K562 (cell line): Measurements from ENCODE around the gene RUFY2. TPM values are rescaled to one million over a fixed set of nuclear protein-coding genes. Genes with fewer than 3 reads are reported as not detected.
A peak's percentile ranks its signal among the peaks of the same experiment; 100 is the strongest.

Experiments used
- ADNP ChIP-seq: fragments of 200-800 bp; sonication (Bioruptor generic); IDR thresholded peaks from 2 replicates; pipeline ENCODE4 v1.6.1; 2016; ENCODE audit warnings: missing genetic modification characterization, missing compliant biosample characterization
- ARID1B ChIP-seq: fragments of 450-650 bp; IDR thresholded peaks from 2 replicates; pipeline ENCODE4 v1.6.1; 2016; ENCODE audit warnings: antibody characterized with exemption, mild to moderate bottlenecking, inconsistent platforms
- ATF1 ChIP-seq, 2 experiments: fragments of 450-650 bp in 1 of 2; IDR thresholded peaks; 2 replicates each; pipeline ENCODE4 v1.6.1; 2016; ENCODE audit warnings: missing compliant biosample characterization in 1 of 2, missing genetic modification characterization in 1 of 2
- BRD4 ChIP-seq: fragments of 200-600 bp; sonication (generic); IDR thresholded peaks from 2 replicates; pipeline ENCODE4 v1.6.1; 2017; ENCODE audit warnings: inconsistent platforms
- CAMTA2 ChIP-seq: fragments of 250-450 bp; sonication (Bioruptor Pico); conservative IDR thresholded peaks from 2 replicates; pipeline ENCODE4 v1.5.1; 2022
- DIDO1 ChIP-seq: fragments of 450-650 bp; IDR thresholded peaks from 2 replicates; pipeline ENCODE4 v1.6.1; 2016; ENCODE audit warnings: low read depth, missing biosample characterization, missing genetic modification characterization
- DMBX1 ChIP-seq: fragments of 250-450 bp; sonication (Bioruptor Pico); IDR thresholded peaks from 2 replicates; pipeline ENCODE4 v1.8.0; 2022; ENCODE audit warnings: inconsistent platforms, mild to moderate bottlenecking, moderate library complexity, borderline replicate concordance
- EP300 ChIP-seq: IDR thresholded peaks from 2 replicates; pipeline ENCODE4 v1.6.1; 2012; ENCODE audit warnings: low read length, improper control_type of control experiment
- FOXK1 ChIP-seq: sonication (generic); formaldehyde crosslinking; IDR thresholded peaks from 2 replicates; pipeline ENCODE4 v1.8.0; 2022; ENCODE audit warnings: missing genetic modification reagents, mild to moderate bottlenecking, borderline replicate concordance
- HDAC6 ChIP-seq: IDR thresholded peaks from 2 replicates; pipeline ENCODE4 v1.6.1; 2012; ENCODE audit warnings: low read depth, mild to moderate bottlenecking, control low read depth, inconsistent platforms, low read length, moderate library complexity
- KDM5B ChIP-seq: fragments of 200-600 bp; sonication (generic); IDR thresholded peaks from 2 replicates; pipeline ENCODE4 v1.6.1; 2012; ENCODE audit warnings: low read depth, mild to moderate bottlenecking, moderate library complexity, low read length, control low read depth, inconsistent platforms; ENCODE audit not compliant: insufficient replicate concordance
- MCM5 ChIP-seq: fragments of 450-650 bp; IDR thresholded peaks from 2 replicates; pipeline ENCODE4 v1.6.1; 2016; ENCODE audit warnings: low read depth
- NFYB ChIP-seq: IDR thresholded peaks from 2 replicates; pipeline ENCODE4 v1.6.1; 2011; ENCODE audit warnings: mild to moderate bottlenecking, moderate library complexity; ENCODE audit not compliant: insufficient read length; ENCODE audit errors: extremely low read depth
- NUFIP1 ChIP-seq: fragments of 450-650 bp; IDR thresholded peaks from 2 replicates; pipeline ENCODE4 v1.6.1; 2018; ENCODE audit not compliant: partially characterized antibody
- POLR2AphosphoS5 ChIP-seq: IDR thresholded peaks from 2 replicates; pipeline ENCODE4 v1.6.1; 2011; ENCODE audit warnings: mild to moderate bottlenecking, low read depth, low read length, moderate library complexity; ENCODE audit not compliant: control insufficient read depth, insufficient read depth
- POLR2H ChIP-seq: IDR thresholded peaks from 2 replicates; pipeline ENCODE4 v1.6.1; 2016; ENCODE audit warnings: missing genetic modification characterization, low read depth, mild to moderate bottlenecking, control low read depth, missing compliant biosample characterization, moderate library complexity
- STAT5B ChIP-seq: fragments of 250-450 bp; sonication (Bioruptor Pico); IDR thresholded peaks from 2 replicates; pipeline ENCODE4 v1.8.0; 2021; ENCODE audit warnings: mild to moderate bottlenecking, inconsistent platforms
- ZNF431 ChIP-seq: sonication (generic); formaldehyde crosslinking; IDR thresholded peaks from 2 replicates; pipeline ENCODE4 v1.8.0; 2022; ENCODE audit warnings: mild to moderate bottlenecking, missing genetic modification reagents
- ZNF584 ChIP-seq: fragments of 200-800 bp; sonication (Bioruptor generic); IDR thresholded peaks from 2 replicates; pipeline ENCODE4 v1.6.1; 2016; ENCODE audit warnings: low read depth, mild to moderate bottlenecking, missing genetic modification characterization, missing compliant biosample characterization
- polyA plus RNA-seq, 8 experiments: library from polyadenylated mRNA; depleted of rRNA in 4 of 8; stranded (reverse) in 5 of 8; unstranded in 3 of 8; fragments of >200 nt; fragmentation: Nextera tagmentation in 2 of 8; fragmentation: Illumina TruSeq in 1 of 8; extraction: Ambion mirVana in 2 of 8; extraction: Trizol in 1 of 8; gene quantifications; 2 replicates each; pipeline versions ENCODE4 v1.2.1 to v1.2.3, GENCODE V29; 2011 to 2014; ENCODE audit warnings: inconsistent platforms in 1 of 8, missing spikeins in 1 of 8
- total RNA-seq, 7 experiments: library from RNA; depleted of rRNA in 6 of 7; stranded (reverse); fragments of >200 nt in 6 of 7; fragmentation: Illumina TruSeq in 2 of 7; extraction: Trizol in 2 of 7; gene quantifications; 2 replicates each; pipeline versions ENCODE4 v1.2.1 to v1.2.3, GENCODE V29; 2011 to 2021; ENCODE audit warnings: low replicate concordance in 1 of 7
- TF ChIP-seq, protein P1 (sequence below): fragments of 250-450 bp; sonication (Bioruptor Pico); IDR thresholded peaks from 2 replicates; pipeline ENCODE4 v1.4.0; 2020; ENCODE audit warnings: mild to moderate bottlenecking
- TF ChIP-seq, protein P2 (sequence below): sonication (generic); formaldehyde crosslinking; IDR thresholded peaks from 2 replicates; pipeline ENCODE4 v1.8.0; 2022; ENCODE audit warnings: missing genetic modification reagents, mild to moderate bottlenecking, moderate library complexity, borderline replicate concordance
- TF ChIP-seq, protein P3 (sequence below): sonication (generic); formaldehyde crosslinking; IDR thresholded peaks from 2 replicates; pipeline ENCODE4 v1.8.0; 2023; ENCODE audit warnings: mild to moderate bottlenecking, missing genetic modification reagents

RUFY2 gene
- total and polyA plus RNA-seq, 9 of the 15 experiments (the other 6 are each of a cell fraction or from before 2014, with no cell fraction given) = 3.7 to 20.1 (median 12.6) TPM

DNA sequence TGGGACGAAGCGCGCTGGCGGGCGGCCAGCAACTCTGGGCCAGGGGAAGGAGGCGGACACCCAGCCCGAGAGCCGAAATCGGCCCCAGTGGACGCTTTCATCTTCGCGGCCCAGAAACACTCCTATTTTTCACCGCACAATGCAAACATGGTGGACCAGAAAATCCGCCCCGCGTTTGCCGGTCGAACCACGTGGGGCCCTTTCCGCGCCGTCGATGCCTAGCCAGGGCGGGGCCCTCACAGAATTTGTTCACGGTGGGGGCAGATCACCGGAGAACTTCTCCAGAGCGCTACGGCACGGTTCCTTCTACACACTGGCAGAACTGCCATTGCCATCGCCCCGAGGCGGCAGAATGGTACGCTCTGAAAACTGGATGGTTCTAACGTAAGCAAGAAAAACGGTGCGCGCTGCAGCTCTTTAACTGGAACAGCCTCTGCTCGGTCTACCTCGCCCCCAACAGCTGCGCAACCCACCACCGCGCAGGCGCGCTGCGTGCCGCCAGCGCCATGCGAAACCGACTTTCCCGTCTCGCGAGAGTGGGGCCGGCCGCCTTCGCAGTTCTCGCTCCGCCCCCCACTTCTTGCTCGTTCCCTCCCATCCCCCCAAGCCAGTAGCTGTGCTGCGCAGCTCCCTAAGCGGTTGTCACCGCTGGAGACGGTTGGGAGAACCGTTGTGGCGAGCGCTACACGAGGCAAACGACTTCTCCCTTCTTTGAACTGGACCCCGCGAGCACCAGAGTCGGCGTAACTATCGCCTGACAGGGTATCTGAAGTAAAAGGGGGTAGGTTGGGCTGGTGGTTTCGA is 75.4 kb downstream of the RUFY2 start, which contains the start of gene HNRNPH3 (continued):
- TF ChIP-seq EP300 (peak; percentile 42; the same call in 1 of the 2 replicates), DMBX1 (peak; percentile 35; the same call in 1 of the 2 replicates), MCM5 (no peak), ARID1B (peak; percentile 31; the same call in 1 of the 2 replicates), KDM5B (peak; percentile 98), DIDO1 (tag) (peak; percentile 10; the same call in 1 of the 2 replicates), NUFIP1 (peak; percentile 2), CAMTA2 (CRISPR knock-in tag) (0 out of 2 replicates have a peak, but pooled peaks have one; percentile 40), ZNF584 (0 out of 2 replicates have a peak, but pooled peaks have one; percentile 69), ADNP (no peak), ATF1 (CRISPR knock-in tag; IDR thresholded peaks at IDR 0.05) (no peak), ATF1 (tag; IDR thresholded peaks at IDR 0.05) (peak; percentile 88), FOXK1 (CRISPR knock-in tag) (peak; percentile 93), HDAC6 (no peak), NFYB (no peak), STAT5B (CRISPR knock-in tag) (no peak), POLR2AphosphoS5 (peak; percentile 99), POLR2H (tag) (peak; percentile 98), ZNF431 (CRISPR knock-in tag) (peak; percentile 87), BRD4 (peak; percentile 99)
- TF ChIP-seq, protein P1, sequence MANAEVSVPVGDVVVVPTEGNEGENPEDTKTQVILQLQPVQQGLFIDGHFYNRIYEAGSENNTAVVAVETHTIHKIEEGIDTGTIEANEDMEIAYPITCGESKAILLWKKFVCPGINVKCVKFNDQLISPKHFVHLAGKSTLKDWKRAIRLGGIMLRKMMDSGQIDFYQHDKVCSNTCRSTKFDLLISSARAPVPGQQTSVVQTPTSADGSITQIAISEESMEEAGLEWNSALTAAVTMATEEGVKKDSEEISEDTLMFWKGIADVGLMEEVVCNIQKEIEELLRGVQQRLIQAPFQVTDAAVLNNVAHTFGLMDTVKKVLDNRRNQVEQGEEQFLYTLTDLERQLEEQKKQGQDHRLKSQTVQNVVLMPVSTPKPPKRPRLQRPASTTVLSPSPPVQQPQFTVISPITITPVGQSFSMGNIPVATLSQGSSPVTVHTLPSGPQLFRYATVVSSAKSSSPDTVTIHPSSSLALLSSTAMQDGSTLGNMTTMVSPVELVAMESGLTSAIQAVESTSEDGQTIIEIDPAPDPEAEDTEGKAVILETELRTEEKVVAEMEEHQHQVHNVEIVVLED = peak; percentile 44
- TF ChIP-seq, protein P2, sequence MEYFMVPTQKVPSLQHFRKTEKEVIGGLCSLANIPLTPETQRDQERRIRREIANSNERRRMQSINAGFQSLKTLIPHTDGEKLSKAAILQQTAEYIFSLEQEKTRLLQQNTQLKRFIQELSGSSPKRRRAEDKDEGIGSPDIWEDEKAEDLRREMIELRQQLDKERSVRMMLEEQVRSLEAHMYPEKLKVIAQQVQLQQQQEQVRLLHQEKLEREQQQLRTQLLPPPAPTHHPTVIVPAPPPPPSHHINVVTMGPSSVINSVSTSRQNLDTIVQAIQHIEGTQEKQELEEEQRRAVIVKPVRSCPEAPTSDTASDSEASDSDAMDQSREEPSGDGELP (CRISPR knock-in tag) = peak; percentile 99
- TF ChIP-seq, protein P3, sequence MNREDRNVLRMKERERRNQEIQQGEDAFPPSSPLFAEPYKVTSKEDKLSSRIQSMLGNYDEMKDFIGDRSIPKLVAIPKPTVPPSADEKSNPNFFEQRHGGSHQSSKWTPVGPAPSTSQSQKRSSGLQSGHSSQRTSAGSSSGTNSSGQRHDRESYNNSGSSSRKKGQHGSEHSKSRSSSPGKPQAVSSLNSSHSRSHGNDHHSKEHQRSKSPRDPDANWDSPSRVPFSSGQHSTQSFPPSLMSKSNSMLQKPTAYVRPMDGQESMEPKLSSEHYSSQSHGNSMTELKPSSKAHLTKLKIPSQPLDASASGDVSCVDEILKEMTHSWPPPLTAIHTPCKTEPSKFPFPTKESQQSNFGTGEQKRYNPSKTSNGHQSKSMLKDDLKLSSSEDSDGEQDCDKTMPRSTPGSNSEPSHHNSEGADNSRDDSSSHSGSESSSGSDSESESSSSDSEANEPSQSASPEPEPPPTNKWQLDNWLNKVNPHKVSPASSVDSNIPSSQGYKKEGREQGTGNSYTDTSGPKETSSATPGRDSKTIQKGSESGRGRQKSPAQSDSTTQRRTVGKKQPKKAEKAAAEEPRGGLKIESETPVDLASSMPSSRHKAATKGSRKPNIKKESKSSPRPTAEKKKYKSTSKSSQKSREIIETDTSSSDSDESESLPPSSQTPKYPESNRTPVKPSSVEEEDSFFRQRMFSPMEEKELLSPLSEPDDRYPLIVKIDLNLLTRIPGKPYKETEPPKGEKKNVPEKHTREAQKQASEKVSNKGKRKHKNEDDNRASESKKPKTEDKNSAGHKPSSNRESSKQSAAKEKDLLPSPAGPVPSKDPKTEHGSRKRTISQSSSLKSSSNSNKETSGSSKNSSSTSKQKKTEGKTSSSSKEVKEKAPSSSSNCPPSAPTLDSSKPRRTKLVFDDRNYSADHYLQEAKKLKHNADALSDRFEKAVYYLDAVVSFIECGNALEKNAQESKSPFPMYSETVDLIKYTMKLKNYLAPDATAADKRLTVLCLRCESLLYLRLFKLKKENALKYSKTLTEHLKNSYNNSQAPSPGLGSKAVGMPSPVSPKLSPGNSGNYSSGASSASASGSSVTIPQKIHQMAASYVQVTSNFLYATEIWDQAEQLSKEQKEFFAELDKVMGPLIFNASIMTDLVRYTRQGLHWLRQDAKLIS = peak; percentile 35
